Keratinocyte (primary cell): Measurements from ENCODE around the gene BRSK2. TPM values are rescaled to one million over a fixed set of nuclear protein-coding genes. Genes with fewer than 3 reads are reported as not detected.

Experiments
- DNase-seq: peaks from one replicate; pipeline ENCODE4 v3.0.0-alpha.2; 2011; ENCODE audit warnings: low read depth, missing footprints, low spot score
- FAIRE-seq: peaks from 2 replicates; lab custom pipeline; 2011; peaks lifted over from hg19 to GRCh38; lab: Jason Lieb, UNC
- H2AFZ ChIP-seq: 2 replicates; pipeline ENCODE4 v1.6.0; 2012; ENCODE audit warnings: low read length, control low read depth, inconsistent platforms; ENCODE audit not compliant: control insufficient read depth
- H3K27ac ChIP-seq: 2 replicates; pipeline ENCODE4 v1.5.1; 2011; ENCODE audit warnings: low read length; ENCODE audit not compliant: control insufficient read depth, insufficient read depth
- H3K27me3 ChIP-seq: 3 replicates; pipeline ENCODE4 v1.6.0; 2011; ENCODE audit warnings: low read length; ENCODE audit not compliant: control insufficient read depth, insufficient read depth; ENCODE audit errors: extremely low read depth
- H3K36me3 ChIP-seq, 2 experiments: 2 replicates in 1 of 2; 3 replicates in 1 of 2; pipeline ENCODE4 v1.5.1; 2011; ENCODE audit warnings: low read length in 2 of 2, mild to moderate bottlenecking in 1 of 2; ENCODE audit not compliant: control insufficient read depth in 2 of 2, insufficient read depth in 2 of 2; ENCODE audit errors: extremely low read depth in 1 of 2
- H3K4me1 ChIP-seq: 3 replicates; pipeline ENCODE4 v1.5.1; 2011; ENCODE audit warnings: low read length; ENCODE audit not compliant: control insufficient read depth, insufficient read depth; ENCODE audit errors: extremely low read depth
- H3K4me2 ChIP-seq: 3 replicates; pipeline ENCODE4 v1.6.0; 2011; ENCODE audit warnings: low read depth, low read length; ENCODE audit not compliant: control insufficient read depth, insufficient read depth; ENCODE audit errors: extremely low read depth
- H3K4me3 ChIP-seq, 3 experiments: fragments of 200-600 bp in 1 of 3; sonication (generic) in 1 of 3; 2 replicates in 2 of 3; 3 replicates in 1 of 3; pipeline ENCODE4 v1.5.1; 2011 to 2016; ENCODE audit warnings: low read length in 3 of 3, mild to moderate bottlenecking in 3 of 3, control low read depth in 2 of 3, inconsistent platforms in 1 of 3, low read depth in 1 of 3, mixed read lengths in 1 of 3, mixed run types in 1 of 3, moderate library complexity in 1 of 3; ENCODE audit not compliant: control insufficient read depth in 2 of 3, insufficient read depth in 2 of 3; ENCODE audit errors: extremely low read depth in 1 of 3
- H3K79me2 ChIP-seq: 2 replicates; pipeline ENCODE4 v1.6.0; 2012; ENCODE audit warnings: low read length; ENCODE audit not compliant: control insufficient read depth, insufficient read depth
- H3K9ac ChIP-seq: 3 replicates; pipeline ENCODE4 v1.6.0; 2011; ENCODE audit warnings: low read length; ENCODE audit not compliant: control insufficient read depth, insufficient read depth; ENCODE audit errors: extremely low read depth
- H3K9me1 ChIP-seq: 3 replicates; pipeline ENCODE4 v1.6.0; 2011; ENCODE audit warnings: low read length; ENCODE audit not compliant: control insufficient read depth, insufficient read depth; ENCODE audit errors: extremely low read depth
- H3K9me3 ChIP-seq: 2 replicates; pipeline ENCODE4 v1.5.1; 2012; ENCODE audit warnings: low read depth, low read length; ENCODE audit not compliant: control insufficient read depth
- H4K20me1 ChIP-seq: 3 replicates; pipeline ENCODE4 v1.6.0; 2011; ENCODE audit warnings: low read length; ENCODE audit not compliant: control insufficient read depth, insufficient read depth; ENCODE audit errors: extremely low read depth
- CTCF ChIP-seq, 3 experiments: IDR thresholded peaks in 1 of 3; conservative IDR thresholded peaks in 1 of 3; optimal IDR thresholded peaks in 1 of 3; 2 replicates in 2 of 3; 3 replicates in 1 of 3; pipeline versions ENCODE3 to v1.5.1; 2011; ENCODE audit warnings: low read length in 3 of 3, mild to moderate bottlenecking in 3 of 3, moderate library complexity in 2 of 3, control low read depth in 1 of 3, inconsistent platforms in 1 of 3; ENCODE audit not compliant: insufficient read depth in 2 of 3; ENCODE audit errors: extremely low read depth in 1 of 3
- EZH2 ChIP-seq: IDR thresholded peaks from one replicate; pipeline ENCODE4 v1.6.1; 2012; ENCODE audit warnings: inconsistent platforms, mild to moderate bottlenecking, low read length, moderate library complexity
- dilution Hi-C: fragments of 300-500 bp; cut with MboI; formaldehyde crosslinking; loops from one replicate; pipeline ENCODE4 v1.7.0; 2020; ENCODE audit warnings: low sequenced_read_pairs; ENCODE audit not compliant: extremely low pct_ligation_motif_present
- polyA plus RNA-seq, 5 experiments: library from polyadenylated mRNA; depleted of rRNA in 3 of 5; stranded (reverse) in 3 of 5; stranded (forward) in 1 of 5; unstranded in 1 of 5; fragments of >200 nt; gene quantifications; 1 replicate in 1 of 5; 2 replicates in 3 of 5; 3 replicates in 1 of 5; pipeline versions ENCODE4 v1.2.1 to v1.2.3, GENCODE V29; 2011 to 2012; ENCODE audit warnings: missing spikeins in 2 of 5, low read depth in 1 of 5, low replicate concordance in 1 of 5

BRSK2 gene
- polyA plus RNA-seq, 1 donor (not counting 4 experiments of a cell fraction or from before 2014, with no cell fraction given) = 0.09 TPM

GRCh38 chr11:1435820-1436467 lies 46.2 kb downstream of the BRSK2 start:
- no peak overlapping the region for H3K4me2 ChIP-seq
- DNase-seq (no peak), FAIRE-seq (no peak)
- no peaks in the 10 kb centered on the region for H3K9me3 ChIP-seq
- no peaks in the 10 kb centered on the region for H3K27me3 ChIP-seq
- TF ChIP-seq CTCF (optimal IDR thresholded peaks at IDR 0.05 in 1 of 3, IDR thresholded peaks at IDR 0.05 in 1 of 3, conservative IDR thresholded peaks at IDR 0.05 in 1 of 3; ENCODE audit: extremely low read depth in 1 of 3, insufficient read depth in 2 of 3, low read length in 3 of 3) = no peak
- TF ChIP-seq EZH2 = no peak
- H2AFZ ChIP-seq = no peak overlapping the region
- H3K4me1 ChIP-seq = no peaks in the 10 kb centered on the region
- H3K9me1 ChIP-seq = no peaks in the 10 kb centered on the region
- dilution Hi-C loops = no loop called here
- H3K9ac ChIP-seq = no peak overlapping the region
- H3K27ac ChIP-seq = no peak overlapping the region
- no peaks in the 10 kb centered on the region for H3K36me3 ChIP-seq
- H3K79me2 ChIP-seq = no peaks in the 10 kb centered on the region
- no peak overlapping the region for H3K4me3 ChIP-seq
- no peaks in the 10 kb centered on the region for H4K20me1 ChIP-seq

- no peaks in the 10 kb centered on the region for H3K79me2 ChIP-seq
- H3K27ac ChIP-seq = no peak overlapping the region
- no peak overlapping the region for H3K4me2 ChIP-seq
- H3K27me3 ChIP-seq = no peaks in the 10 kb centered on the region
- no peak for TF ChIP-seq CTCF (optimal IDR thresholded peaks at IDR 0.05 in 1 of 3, IDR thresholded peaks at IDR 0.05 in 1 of 3, conservative IDR thresholded peaks at IDR 0.05 in 1 of 3; ENCODE audit: extremely low read depth in 1 of 3, insufficient read depth in 2 of 3, low read length in 3 of 3)
- no peak for TF ChIP-seq EZH2
- H3K9me1 ChIP-seq = no peaks in the 10 kb centered on the region
- DNase-seq (no peak), FAIRE-seq (no peak)
- no peaks in the 10 kb centered on the region for H3K4me1 ChIP-seq
- no peak overlapping the region for H3K4me3 ChIP-seq
- no peaks in the 10 kb centered on the region for H3K36me3 ChIP-seq
- no peaks in the 10 kb centered on the region for H4K20me1 ChIP-seq
- H2AFZ ChIP-seq = no peak overlapping the region
- H3K9me3 ChIP-seq = no peaks in the 10 kb centered on the region
- no peak overlapping the region for H3K9ac ChIP-seq
- dilution Hi-C loops = no loop called here
These were observed 46.8 kb downstream of the BRSK2 start for GRCh38 chr11:1436468-1437039.
